Stimulated activated CD4-positive, alpha-beta T cell treated with anti-CD3 and anti-CD28 coated beads, Interleukin-1b, Interleukin-23, amount 100 ng/mL, for 48 hours (primary cell): Measurements from ENCODE around the gene LRCH3.

Source experiments
- DNase-seq: peaks from one replicate; pipeline ENCODE4 v3.0.0-alpha.2; 2020

Gene LRCH3

GRCh38 chr3:197793247-197793646 is 2.2 kb downstream of the LRCH3 start:
- no peak for DNase-seq

- no peak for DNase-seq
Measured at GRCh38 chr3:197794115-197794514, 3.1 kb downstream of the LRCH3 start.

GRCh38 chr3:197795200-197795599 is 4.1 kb downstream of the LRCH3 start:
- DNase-seq: no peak

- no peak for DNase-seq
Measured at GRCh38 chr3:197796087-197796486, 5.0 kb downstream of the LRCH3 start.

- DNase-seq: no peak
Measured at GRCh38 chr3:197798863-197799262, 7.8 kb downstream of the LRCH3 start.

GRCh38 chr3:197800379-197800778 is 9.3 kb downstream of the LRCH3 start:
- no peak for DNase-seq

GRCh38 chr3:197801891-197802778 is 11.1 kb downstream of the LRCH3 start:
- DNase-seq: no peak

- no peak for DNase-seq
Measured at GRCh38 chr3:197802779-197803459, 11.9 kb downstream of the LRCH3 start.

GRCh38 chr3:197804511-197804910 is 13.5 kb downstream of the LRCH3 start:
- DNase-seq: no peak

GRCh38 chr3:197807969-197808587 is 17.0 kb downstream of the LRCH3 start:
- DNase-seq: no peak

GRCh38 chr3:197809356-197810020 is 18.4 kb downstream of the LRCH3 start:
- no peak for DNase-seq

- no peak for DNase-seq
Measured at GRCh38 chr3:197810901-197811300, 19.8 kb downstream of the LRCH3 start.

- no peak for DNase-seq
Measured at GRCh38 chr3:197811343-197811742, 20.3 kb downstream of the LRCH3 start.

GRCh38 chr3:197814372-197814771 is 23.3 kb downstream of the LRCH3 start:
- no peak for DNase-seq

- no peak for DNase-seq
Measured at GRCh38 chr3:197820550-197821335, 29.7 kb downstream of the LRCH3 start.

- no peak for DNase-seq
Measured at GRCh38 chr3:197829397-197830045, 38.5 kb downstream of the LRCH3 start.

GRCh38 chr3:197830308-197830966 is 39.4 kb downstream of the LRCH3 start:
- DNase-seq: no peak

GRCh38 chr3:197830967-197831313 is 39.9 kb downstream of the LRCH3 start:
- no peak for DNase-seq

- no peak for DNase-seq
Measured at GRCh38 chr3:197833930-197834715, 43.1 kb downstream of the LRCH3 start.

GRCh38 chr3:197835509-197835908 is 44.5 kb downstream of the LRCH3 start:
- DNase-seq: no peak

GRCh38 chr3:197836244-197836643 is 45.2 kb downstream of the LRCH3 start:
- DNase-seq: no peak
